HCT116 (cell line): ENCODE measurements around the gene PILRA. TPM values are rescaled to one million over a fixed set of nuclear protein-coding genes. Genes with fewer than 3 reads are reported as not detected.

Experiments used
- ATAC-seq: fragments of 200-7000 bp; cut with Tn5 transposase; 2 replicates; pipeline ENCODE4 v1.9.1; 2020; ENCODE audit warnings: mild to moderate bottlenecking, moderate library complexity
- BruUV-seq: library from RNA; stranded (reverse); fragments of 400-500 nt; replicated peaks from 2 replicates; lab custom pipeline; 2021; lab: Mats Ljungman, UMichigan
- CTCF ChIA-PET: fragments of 300-600 bp; sonication (Branson Sonifier 250); formaldehyde crosslinking; loops from one replicate; lab custom pipeline; 2021; ENCODE audit warnings: antibody characterized with exemption; lab: Charles Lee
- POLR2A ChIA-PET: fragments of 300-600, 350-600 bp; sonication (Branson Sonifier 250); formaldehyde crosslinking; loops from one replicate; lab custom pipeline; 2021; ENCODE audit warnings: antibody characterized with exemption; lab: Charles Lee
- RAD21 ChIA-PET, 2 experiments: fragments of 300-600 bp; sonication (Branson Sonifier 250); formaldehyde crosslinking; loops; one replicate each; lab custom pipeline; 2023; ENCODE audit warnings: low total read pairs in 2 of 2; ENCODE audit not compliant: uncharacterized antibody in 2 of 2, unreplicated experiment in 2 of 2, low non-redundant PET in 1 of 2; lab: Charles Lee
- DNase-seq: peaks from one replicate; pipeline ENCODE4 v3.0.0-alpha.2; 2010; ENCODE audit warnings: low read depth, low spot score
- H2AFZ ChIP-seq: fragments of 200-600 bp; shearing (Covaris generic), sonication (generic); 2 replicates; pipeline ENCODE4 v1.6.1; 2017; ENCODE audit warnings: low read depth, mixed run types, mixed read lengths, antibody characterized with exemption, low read length; ENCODE audit not compliant: poor library complexity, severe bottlenecking
- H3K27ac ChIP-seq: 2 replicates; pipeline ENCODE4 v1.5.1; 2012; ENCODE audit warnings: low read depth, low read length
- H3K27me3 ChIP-seq: fragments of 200-600 bp; sonication (generic); 2 replicates; pipeline ENCODE4 v1.6.1; 2016; ENCODE audit warnings: mixed run types, low read length, mixed read lengths; ENCODE audit not compliant: insufficient read depth
- H3K36me3 ChIP-seq, 2 experiments: fragments of 200-500 bp in 1 of 2; fragments of 200-600 bp in 1 of 2; sonication (Bioruptor generic) in 1 of 2; sonication (generic) in 1 of 2; 2 replicates each; pipeline versions ENCODE4 v1.5.1 to v1.6.1; 2014 to 2016; ENCODE audit warnings: low read length in 2 of 2, inconsistent platforms in 1 of 2, mixed read lengths in 1 of 2, mixed run types in 1 of 2; ENCODE audit not compliant: insufficient read depth in 2 of 2, control insufficient read depth in 1 of 2
- H3K4me1 ChIP-seq, 2 experiments: fragments of 200-600 bp in 1 of 2; sonication (generic) in 1 of 2; 2 replicates each; pipeline versions ENCODE4 v1.5.1 to v1.6.1; 2012 to 2017; ENCODE audit warnings: low read length in 2 of 2, inconsistent platforms in 1 of 2, mild to moderate bottlenecking in 1 of 2, mixed read lengths in 1 of 2, mixed run types in 1 of 2, moderate library complexity in 1 of 2; ENCODE audit not compliant: insufficient read depth in 2 of 2, control insufficient read depth in 1 of 2
- H3K4me2 ChIP-seq: fragments of 200-600 bp; sonication (generic); 2 replicates; pipeline ENCODE4 v1.6.1; 2017; ENCODE audit warnings: mixed run types, low read length, mixed read lengths
- H3K4me3 ChIP-seq, 2 experiments: fragments of 200-600 bp in 1 of 2; sonication (generic) in 1 of 2; replicated peaks in 1 of 2; 2 replicates each; pipeline ENCODE4 v1.5.1; 2011 to 2016; ENCODE audit warnings: low read length in 2 of 2, control low read depth in 1 of 2, low read depth in 1 of 2, mild to moderate bottlenecking in 1 of 2, mixed read lengths in 1 of 2, mixed run types in 1 of 2
- H3K79me2 ChIP-seq: fragments of 200-600 bp; sonication (generic); 2 replicates; pipeline ENCODE4 v1.6.1; 2017; ENCODE audit warnings: mild to moderate bottlenecking, mixed run types, low read length, moderate library complexity, mixed read lengths; ENCODE audit not compliant: insufficient read depth
- H3K9ac ChIP-seq: fragments of 200-600 bp; sonication (generic); 2 replicates; pipeline ENCODE4 v1.6.1; 2016; ENCODE audit warnings: low read length, mixed read lengths
- H3K9me2 ChIP-seq: fragments of 200-600 bp; sonication (generic), shearing (Covaris generic); 2 replicates; pipeline ENCODE4 v1.6.1; 2017; ENCODE audit warnings: mixed run types, mild to moderate bottlenecking, moderate library complexity; ENCODE audit not compliant: insufficient read depth
- H3K9me3 ChIP-seq, 2 experiments: fragments of 200-500 bp in 1 of 2; fragments of 200-600 bp in 1 of 2; sonication (Bioruptor generic) in 1 of 2; sonication (generic) in 1 of 2; 2 replicates each; pipeline ENCODE4 v1.6.1; 2014 to 2017; ENCODE audit warnings: low read length in 2 of 2, mixed read lengths in 2 of 2, inconsistent platforms in 1 of 2, low read depth in 1 of 2, mild to moderate bottlenecking in 1 of 2, mixed run types in 1 of 2, moderate library complexity in 1 of 2; ENCODE audit not compliant: control insufficient read depth in 1 of 2, insufficient read depth in 1 of 2
- H4K20me1 ChIP-seq: fragments of 200-600 bp; sonication (generic), shearing (Covaris generic); 2 replicates; pipeline ENCODE4 v1.6.1; 2017; ENCODE audit warnings: mixed run types, mild to moderate bottlenecking, moderate library complexity; ENCODE audit not compliant: insufficient read depth
- EZH2 ChIP-seq: fragments of 200-600 bp; sonication (generic); IDR thresholded peaks from 2 replicates; pipeline ENCODE4 v1.6.1; 2017; ENCODE audit warnings: antibody characterized with exemption, mixed run types
- EZH2phosphoT487 ChIP-seq: fragments of 200-600 bp; IDR thresholded peaks from 2 replicates; pipeline ENCODE4 v1.6.1; 2018; ENCODE audit warnings: antibody characterized with exemption, borderline replicate concordance
- JUND ChIP-seq: IDR thresholded peaks from 2 replicates; pipeline ENCODE4 v1.6.1; 2012
- MAX ChIP-seq: IDR thresholded peaks from 2 replicates; pipeline ENCODE4 v1.6.1; 2012
- RAD21 ChIP-seq: IDR thresholded peaks from 2 replicates; pipeline ENCODE4 v1.6.1; 2012; ENCODE audit warnings: low read depth, mild to moderate bottlenecking
- SIN3A ChIP-seq: IDR thresholded peaks from 2 replicates; pipeline ENCODE4 v1.6.1; 2012; ENCODE audit warnings: low read depth
- SRF ChIP-seq: IDR thresholded peaks from 2 replicates; pipeline ENCODE4 v1.6.1; 2012; ENCODE audit warnings: low read depth
- TCF7L2 ChIP-seq: IDR thresholded peaks from 2 replicates; pipeline ENCODE4 v1.7.0; 2011; ENCODE audit warnings: borderline replicate concordance, inconsistent platforms; ENCODE audit not compliant: insufficient read depth, insufficient read length; ENCODE audit errors: extremely low read depth
- ZFX ChIP-seq: fragments of 450-650 bp; IDR thresholded peaks from 2 replicates; pipeline ENCODE4 v1.6.1; 2017
- ZNF274 ChIP-seq: fragments of 200-500 bp; sonication (Bioruptor generic); IDR thresholded peaks from 2 replicates; pipeline ENCODE4 v1.6.1; 2014; ENCODE audit warnings: mild to moderate bottlenecking, low read depth, low read length, inconsistent platforms
- intact Hi-C: fragments of 100-400 bp; cut with micrococcal nuclease; formaldehyde crosslinking; loops from 2 replicates; pipeline ENCODE4 v1.10.0; 2022
- total RNA-seq: library from RNA; stranded (reverse); gene quantifications from one replicate; pipeline ENCODE4 v1.2.1, GENCODE V29; 2021; ENCODE audit not compliant: unreplicated experiment
- TF ChIP-seq, protein P1 (sequence below): IDR thresholded peaks from 2 replicates; pipeline ENCODE4 v1.6.1; 2011; ENCODE audit warnings: mild to moderate bottlenecking, low read length, moderate library complexity; ENCODE audit not compliant: insufficient replicate concordance; ENCODE audit errors: extremely low read depth

The PILRA gene
- total RNA-seq, 1 experiment from 2014 or later, result 1.8 TPM

DNA sequence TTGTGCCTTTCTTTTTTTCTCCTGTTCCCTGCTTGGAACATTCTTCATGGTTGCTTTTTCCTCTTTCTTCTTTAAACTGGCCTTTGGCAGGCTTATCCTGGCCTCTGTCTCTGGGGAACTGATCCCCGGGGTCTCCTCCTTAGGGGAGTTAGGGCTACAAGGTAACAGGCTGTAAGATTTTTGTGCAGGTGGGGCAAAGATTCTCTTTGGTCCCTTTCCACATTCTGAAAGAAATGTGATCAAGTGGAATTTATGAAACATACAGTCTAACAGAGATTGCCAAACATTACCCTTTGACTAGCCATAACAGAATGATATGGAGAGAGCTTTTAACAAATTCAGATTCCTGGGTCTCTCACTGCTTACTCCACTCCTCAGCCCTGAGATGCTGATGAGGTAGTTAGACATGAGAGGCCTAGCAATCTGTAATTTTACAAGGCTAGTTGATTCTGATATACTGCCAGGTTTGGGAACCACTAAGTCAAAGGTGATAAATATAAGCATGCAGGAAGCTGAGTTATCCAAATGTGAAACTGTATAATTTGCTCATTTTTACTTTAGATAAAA, 46.5 kb downstream of the PILRA start:
- CTCF ChIA-PET, result interaction anchor here (1.7 kb wide), 1 partner anchor 12 kb away, joined by 9 read pairs; no protein-coding TSS in a partner anchor
- intact Hi-C loops, result no loop called here

More for the DNA sequence above, 46.5 kb downstream of the PILRA start:
- no peaks in the 10 kb centered on the region for H3K9me3 ChIP-seq
- H3K27me3 ChIP-seq, result no peaks in the 10 kb centered on the region
- ChIA-PET POLR2A (interaction anchor here (1.2 kb wide), 1 partner anchor 9 kb away, joined by 8 read pairs; the partner anchor contains the start of gene ZCWPW1), RAD21 (no interaction called here)
- ATAC-seq (no peak), DNase-seq (no peak)
- no peaks in the 10 kb centered on the region for H3K79me2 ChIP-seq
- no peak for TF ChIP-seq SRF
- no peak for TF ChIP-seq SIN3A
- TF ChIP-seq EZH2, result no peak
- no peak for TF ChIP-seq TCF7L2
- TF ChIP-seq ZNF274, result no peak
- TF ChIP-seq MAX, result no peak
- no peak for TF ChIP-seq RAD21
- TF ChIP-seq ZFX, result no peak
- TF ChIP-seq EZH2phosphoT487, result no peak
- TF ChIP-seq, protein P1, sequence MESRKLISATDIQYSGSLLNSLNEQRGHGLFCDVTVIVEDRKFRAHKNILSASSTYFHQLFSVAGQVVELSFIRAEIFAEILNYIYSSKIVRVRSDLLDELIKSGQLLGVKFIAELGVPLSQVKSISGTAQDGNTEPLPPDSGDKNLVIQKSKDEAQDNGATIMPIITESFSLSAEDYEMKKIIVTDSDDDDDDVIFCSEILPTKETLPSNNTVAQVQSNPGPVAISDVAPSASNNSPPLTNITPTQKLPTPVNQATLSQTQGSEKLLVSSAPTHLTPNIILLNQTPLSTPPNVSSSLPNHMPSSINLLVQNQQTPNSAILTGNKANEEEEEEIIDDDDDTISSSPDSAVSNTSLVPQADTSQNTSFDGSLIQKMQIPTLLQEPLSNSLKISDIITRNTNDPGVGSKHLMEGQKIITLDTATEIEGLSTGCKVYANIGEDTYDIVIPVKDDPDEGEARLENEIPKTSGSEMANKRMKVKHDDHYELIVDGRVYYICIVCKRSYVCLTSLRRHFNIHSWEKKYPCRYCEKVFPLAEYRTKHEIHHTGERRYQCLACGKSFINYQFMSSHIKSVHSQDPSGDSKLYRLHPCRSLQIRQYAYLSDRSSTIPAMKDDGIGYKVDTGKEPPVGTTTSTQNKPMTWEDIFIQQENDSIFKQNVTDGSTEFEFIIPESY, result no peak
- TF ChIP-seq JUND, result no peak
- no peaks in the 10 kb centered on the region for H3K9me2 ChIP-seq
- H3K36me3 ChIP-seq, result no peaks in the 10 kb centered on the region
- H3K4me1 ChIP-seq, result no peaks in the 10 kb centered on the region
- H3K27ac ChIP-seq, result no peak overlapping the region
- H2AFZ ChIP-seq, result no peak overlapping the region
- BruUV-seq, result no TSS peak
- H3K4me2 ChIP-seq, result no peak overlapping the region
- no peak overlapping the region for H3K9ac ChIP-seq
- no peaks in the 10 kb centered on the region for H4K20me1 ChIP-seq
- H3K4me3 ChIP-seq, result no peak overlapping the region
